ENCODE results near the gene CLCN2.

GRCh38 chr3:184296616-184297015, 64.8 kb downstream of the CLCN2 start:
- TF ChIP-seq, protein P1, sequence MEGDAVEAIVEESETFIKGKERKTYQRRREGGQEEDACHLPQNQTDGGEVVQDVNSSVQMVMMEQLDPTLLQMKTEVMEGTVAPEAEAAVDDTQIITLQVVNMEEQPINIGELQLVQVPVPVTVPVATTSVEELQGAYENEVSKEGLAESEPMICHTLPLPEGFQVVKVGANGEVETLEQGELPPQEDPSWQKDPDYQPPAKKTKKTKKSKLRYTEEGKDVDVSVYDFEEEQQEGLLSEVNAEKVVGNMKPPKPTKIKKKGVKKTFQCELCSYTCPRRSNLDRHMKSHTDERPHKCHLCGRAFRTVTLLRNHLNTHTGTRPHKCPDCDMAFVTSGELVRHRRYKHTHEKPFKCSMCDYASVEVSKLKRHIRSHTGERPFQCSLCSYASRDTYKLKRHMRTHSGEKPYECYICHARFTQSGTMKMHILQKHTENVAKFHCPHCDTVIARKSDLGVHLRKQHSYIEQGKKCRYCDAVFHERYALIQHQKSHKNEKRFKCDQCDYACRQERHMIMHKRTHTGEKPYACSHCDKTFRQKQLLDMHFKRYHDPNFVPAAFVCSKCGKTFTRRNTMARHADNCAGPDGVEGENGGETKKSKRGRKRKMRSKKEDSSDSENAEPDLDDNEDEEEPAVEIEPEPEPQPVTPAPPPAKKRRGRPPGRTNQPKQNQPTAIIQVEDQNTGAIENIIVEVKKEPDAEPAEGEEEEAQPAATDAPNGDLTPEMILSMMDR (IDR thresholded peaks at IDR 0.05 in 2 of 3, conservative IDR thresholded peaks at IDR 0.05 in 1 of 3; ENCODE audit: borderline replicate concordance in 1 of 3, insufficient read depth in 1 of 3, low read depth in 2 of 3, low read length in 2 of 3), result no peak
- no peak for TF ChIP-seq EZH2phosphoT487 (IDR thresholded peaks at IDR 0.05; ENCODE audit: borderline replicate concordance)
- no peak for TF ChIP-seq SP1 (IDR thresholded peaks at IDR 0.05; ENCODE audit: low read depth)
- TF ChIP-seq POLR2A (IDR thresholded peaks at IDR 0.05; ENCODE audit: borderline replicate concordance, extremely low read depth, insufficient read depth, insufficient read length), result no peak
- no peak for TF ChIP-seq TCF7L2 (IDR thresholded peaks at IDR 0.05; ENCODE audit: borderline replicate concordance, extremely low read depth, insufficient read depth, insufficient read length)
- no peak for TF ChIP-seq ZFX (IDR thresholded peaks at IDR 0.05)
- no peak for TF ChIP-seq RAD21 (IDR thresholded peaks at IDR 0.05; ENCODE audit: low read depth)
- TF ChIP-seq FOSL1 (IDR thresholded peaks at IDR 0.05; ENCODE audit: low read depth), result no peak
- TF ChIP-seq, protein P2, sequence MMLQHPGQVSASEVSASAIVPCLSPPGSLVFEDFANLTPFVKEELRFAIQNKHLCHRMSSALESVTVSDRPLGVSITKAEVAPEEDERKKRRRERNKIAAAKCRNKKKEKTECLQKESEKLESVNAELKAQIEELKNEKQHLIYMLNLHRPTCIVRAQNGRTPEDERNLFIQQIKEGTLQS (IDR thresholded peaks at IDR 0.05), result no peak
- TF ChIP-seq, protein P3, sequence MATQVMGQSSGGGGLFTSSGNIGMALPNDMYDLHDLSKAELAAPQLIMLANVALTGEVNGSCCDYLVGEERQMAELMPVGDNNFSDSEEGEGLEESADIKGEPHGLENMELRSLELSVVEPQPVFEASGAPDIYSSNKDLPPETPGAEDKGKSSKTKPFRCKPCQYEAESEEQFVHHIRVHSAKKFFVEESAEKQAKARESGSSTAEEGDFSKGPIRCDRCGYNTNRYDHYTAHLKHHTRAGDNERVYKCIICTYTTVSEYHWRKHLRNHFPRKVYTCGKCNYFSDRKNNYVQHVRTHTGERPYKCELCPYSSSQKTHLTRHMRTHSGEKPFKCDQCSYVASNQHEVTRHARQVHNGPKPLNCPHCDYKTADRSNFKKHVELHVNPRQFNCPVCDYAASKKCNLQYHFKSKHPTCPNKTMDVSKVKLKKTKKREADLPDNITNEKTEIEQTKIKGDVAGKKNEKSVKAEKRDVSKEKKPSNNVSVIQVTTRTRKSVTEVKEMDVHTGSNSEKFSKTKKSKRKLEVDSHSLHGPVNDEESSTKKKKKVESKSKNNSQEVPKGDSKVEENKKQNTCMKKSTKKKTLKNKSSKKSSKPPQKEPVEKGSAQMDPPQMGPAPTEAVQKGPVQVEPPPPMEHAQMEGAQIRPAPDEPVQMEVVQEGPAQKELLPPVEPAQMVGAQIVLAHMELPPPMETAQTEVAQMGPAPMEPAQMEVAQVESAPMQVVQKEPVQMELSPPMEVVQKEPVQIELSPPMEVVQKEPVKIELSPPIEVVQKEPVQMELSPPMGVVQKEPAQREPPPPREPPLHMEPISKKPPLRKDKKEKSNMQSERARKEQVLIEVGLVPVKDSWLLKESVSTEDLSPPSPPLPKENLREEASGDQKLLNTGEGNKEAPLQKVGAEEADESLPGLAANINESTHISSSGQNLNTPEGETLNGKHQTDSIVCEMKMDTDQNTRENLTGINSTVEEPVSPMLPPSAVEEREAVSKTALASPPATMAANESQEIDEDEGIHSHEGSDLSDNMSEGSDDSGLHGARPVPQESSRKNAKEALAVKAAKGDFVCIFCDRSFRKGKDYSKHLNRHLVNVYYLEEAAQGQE (IDR thresholded peaks at IDR 0.05; ENCODE audit: low read depth), result no peak
- TF ChIP-seq YY1 (IDR thresholded peaks at IDR 0.05; ENCODE audit: extremely low read depth, insufficient replicate concordance, low read depth, low read length), result no peak
- TF ChIP-seq JUND (IDR thresholded peaks at IDR 0.05), result no peak
- no peak for TF ChIP-seq ZNF274 (IDR thresholded peaks at IDR 0.05; ENCODE audit: low read depth, low read length)
- TF ChIP-seq SIN3A (IDR thresholded peaks at IDR 0.05; ENCODE audit: low read depth), result no peak
